H1 (cell line): ENCODE results near the gene PDE1C. TPM values are rescaled to one million over a fixed set of nuclear protein-coding genes. Genes with fewer than 3 reads are reported as not detected.

Experiments
- CTCF ChIA-PET: fragments of 300-600 bp; sonication (Branson Sonifier 250); formaldehyde crosslinking; loops from one replicate; lab custom pipeline; 2021; ENCODE audit not compliant: partially characterized antibody; lab: Charles Lee
- POLR2A ChIA-PET: fragments of 300-600 bp; sonication (Branson Sonifier 250); formaldehyde crosslinking; loops from one replicate; lab custom pipeline; 2021; ENCODE audit warnings: inconsistent platforms; ENCODE audit not compliant: partially characterized antibody; lab: Charles Lee
- DNase-seq, 2 experiments: peaks; one replicate each; pipeline versions ENCODE4 v3.0.0 to v3.0.0-alpha.2; 2010 to 2022; ENCODE audit warnings: low spot score in 2 of 2, low read depth in 1 of 2, mixed read lengths in 1 of 2
- FAIRE-seq: peaks from 2 replicates; lab custom pipeline; 2011; peaks lifted over from hg19 to GRCh38; lab: Jason Lieb, UNC
- H2AFZ ChIP-seq: 2 replicates; pipeline ENCODE4 v1.8.1; 2012; ENCODE audit warnings: low read length, inconsistent platforms
- H2AK5ac ChIP-seq: 2 replicates; pipeline ENCODE4 v1.6.1; 2013; ENCODE audit warnings: low read depth, low read length
- H2BK120ac ChIP-seq: replicated peaks from 2 replicates; pipeline ENCODE3; 2013; ENCODE audit warnings: low read depth, low read length, inconsistent platforms
- H2BK12ac ChIP-seq: 2 replicates; pipeline ENCODE4 v1.6.1; 2013; ENCODE audit warnings: low read depth, low read length
- H2BK15ac ChIP-seq: 2 replicates; pipeline ENCODE4 v1.6.1; 2013; ENCODE audit warnings: low read length
- H2BK20ac ChIP-seq: 2 replicates; pipeline ENCODE4 v1.6.1; 2013; ENCODE audit warnings: low read length
- H2BK5ac ChIP-seq: 2 replicates; pipeline ENCODE4 v1.6.1; 2013; ENCODE audit warnings: low read depth, low read length
- H3K14ac ChIP-seq: 2 replicates; pipeline ENCODE4 v1.6.1; 2013; ENCODE audit warnings: inconsistent platforms; ENCODE audit not compliant: insufficient read length
- H3K18ac ChIP-seq: 2 replicates; pipeline ENCODE4 v1.6.1; 2013; ENCODE audit warnings: low read length; ENCODE audit errors: extremely low read depth
- H3K23ac ChIP-seq: 2 replicates; pipeline ENCODE4 v1.6.1; 2013; ENCODE audit warnings: inconsistent platforms; ENCODE audit not compliant: insufficient read length
- H3K23me2 ChIP-seq: 2 replicates; pipeline ENCODE4 v1.6.1; 2013; ENCODE audit warnings: low read depth, low read length
- H3K27ac ChIP-seq: 2 replicates; pipeline ENCODE4 v1.6.1; 2011; ENCODE audit warnings: low read depth, low read length, inconsistent platforms
- H3K27me3 ChIP-seq, 4 experiments: replicated peaks in 1 of 4; 1 replicate in 1 of 4; 2 replicates in 3 of 4; pipeline versions ENCODE4 v1.6.1 to v1.8.1; 2011 to 2013; ENCODE audit warnings: low read length in 3 of 4, mild to moderate bottlenecking in 3 of 4, inconsistent platforms in 2 of 4, mixed read lengths in 2 of 4, moderate library complexity in 1 of 4; ENCODE audit not compliant: control insufficient read depth in 3 of 4, insufficient read depth in 3 of 4; ENCODE audit errors: extremely low read depth in 1 of 4
- H3K36me3 ChIP-seq, 4 experiments: 2 replicates each; pipeline versions ENCODE4 v1.6.1 to v1.8.1; 2011 to 2013; ENCODE audit warnings: mild to moderate bottlenecking in 4 of 4, low read length in 3 of 4, moderate library complexity in 2 of 4, control low read depth in 1 of 4, inconsistent platforms in 1 of 4; ENCODE audit not compliant: insufficient read depth in 4 of 4, control insufficient read depth in 2 of 4
- H3K4ac ChIP-seq: replicated peaks from 2 replicates; pipeline ENCODE3; 2013; ENCODE audit warnings: low read length, low read depth, mixed read lengths, inconsistent platforms; ENCODE audit not compliant: insufficient read length
- H3K4me1 ChIP-seq, 4 experiments: replicated peaks in 1 of 4; 1 replicate in 1 of 4; 2 replicates in 3 of 4; pipeline versions ENCODE4 v1.6.1 to v1.8.1; 2011 to 2013; ENCODE audit warnings: low read length in 3 of 4, inconsistent platforms in 2 of 4, mixed read lengths in 1 of 4; ENCODE audit not compliant: insufficient read depth in 4 of 4, control insufficient read depth in 3 of 4
- H3K4me2 ChIP-seq, 2 experiments: 2 replicates each; pipeline versions ENCODE4 v1.6.1 to v1.8.1; 2011 to 2013; ENCODE audit warnings: low read depth in 2 of 2, low read length in 2 of 2, control low read depth in 1 of 2, inconsistent platforms in 1 of 2, mild to moderate bottlenecking in 1 of 2; ENCODE audit not compliant: insufficient read depth in 1 of 2
- H3K4me3 ChIP-seq, 4 experiments: fragments of 200-600, 300-600 bp in 1 of 4; sonication (generic), shearing (Covaris generic), sonication (Bioruptor Twin) in 1 of 4; 2 replicates each; pipeline versions ENCODE4 v1.5.1 to v1.8.1; 2011 to 2016; ENCODE audit warnings: low read length in 4 of 4, low read depth in 3 of 4, control low read depth in 2 of 4, inconsistent platforms in 2 of 4, mild to moderate bottlenecking in 2 of 4, mixed read lengths in 1 of 4, moderate library complexity in 1 of 4; ENCODE audit not compliant: insufficient read depth in 2 of 4; ENCODE audit errors: extremely low read depth in 1 of 4
- H3K56ac ChIP-seq: replicated peaks from 2 replicates; pipeline ENCODE3; 2013; ENCODE audit warnings: low read depth, mild to moderate bottlenecking, mixed read lengths, low read length, inconsistent platforms; ENCODE audit not compliant: insufficient read length
- H3K79me1 ChIP-seq: 2 replicates; pipeline ENCODE4 v1.6.1; 2013; ENCODE audit warnings: low read depth, low read length, control low read depth
- H3K79me2 ChIP-seq, 2 experiments: 2 replicates each; pipeline versions ENCODE4 v1.6.1 to v1.8.1; 2012 to 2013; ENCODE audit warnings: low read length in 2 of 2, mild to moderate bottlenecking in 2 of 2, inconsistent platforms in 1 of 2; ENCODE audit not compliant: insufficient read depth in 2 of 2, control insufficient read depth in 1 of 2
- H3K9ac ChIP-seq, 4 experiments: replicated peaks in 1 of 4; 1 replicate in 1 of 4; 2 replicates in 3 of 4; pipeline versions ENCODE4 v1.6.1 to v1.8.1; 2011 to 2013; ENCODE audit warnings: low read depth in 3 of 4, low read length in 3 of 4, control low read depth in 2 of 4, mild to moderate bottlenecking in 2 of 4, moderate library complexity in 2 of 4, inconsistent platforms in 1 of 4; ENCODE audit errors: extremely low read depth in 1 of 4
- H3K9me3 ChIP-seq, 2 experiments: 2 replicates each; pipeline versions ENCODE4 v1.6.1 to v1.8.1; 2012 to 2013; ENCODE audit warnings: mild to moderate bottlenecking in 2 of 2, moderate library complexity in 2 of 2, control low read depth in 1 of 2, inconsistent platforms in 1 of 2, low read depth in 1 of 2, low read length in 1 of 2, mixed read lengths in 1 of 2; ENCODE audit not compliant: insufficient read depth in 2 of 2
- H4K20me1 ChIP-seq, 2 experiments: replicated peaks in 1 of 2; 2 replicates each; pipeline versions ENCODE3 to v1.8.1; 2011 to 2013; ENCODE audit warnings: inconsistent platforms in 2 of 2, low read length in 2 of 2, mild to moderate bottlenecking in 1 of 2; ENCODE audit not compliant: insufficient read depth in 2 of 2, control insufficient read depth in 1 of 2
- H4K5ac ChIP-seq: 2 replicates; pipeline ENCODE4 v1.6.1; 2013; ENCODE audit warnings: low read length, low read depth, mixed read lengths, inconsistent platforms; ENCODE audit not compliant: insufficient read length
- H4K8ac ChIP-seq: 2 replicates; pipeline ENCODE4 v1.8.0; 2013; ENCODE audit warnings: mild to moderate bottlenecking, moderate library complexity, low read length, inconsistent platforms; ENCODE audit not compliant: insufficient read depth; ENCODE audit errors: extremely low read depth
- H4K91ac ChIP-seq: replicated peaks from 2 replicates; pipeline ENCODE3; 2013; ENCODE audit warnings: low read length, mixed read lengths, inconsistent platforms; ENCODE audit not compliant: insufficient read length
- BACH1 ChIP-seq: IDR thresholded peaks from 2 replicates; pipeline ENCODE4 v1.6.1; 2012; ENCODE audit warnings: low read length, improper control_type of control experiment
- CREB1 ChIP-seq: IDR thresholded peaks from 2 replicates; pipeline ENCODE4 v1.6.1; 2012; ENCODE audit warnings: inconsistent platforms
- GABPA ChIP-seq: IDR thresholded peaks from 2 replicates; pipeline ENCODE4 v1.6.1; 2011; ENCODE audit warnings: mild to moderate bottlenecking, low read length, moderate library complexity, borderline replicate concordance; ENCODE audit not compliant: insufficient read depth
- JUND ChIP-seq: IDR thresholded peaks from 2 replicates; pipeline ENCODE4 v1.6.1; 2011; ENCODE audit warnings: mild to moderate bottlenecking, improper control_type of control experiment, low read length
- POU5F1 ChIP-seq: IDR thresholded peaks from 2 replicates; pipeline ENCODE4 v1.6.1; 2011; ENCODE audit warnings: low read depth, mild to moderate bottlenecking, low read length, moderate library complexity
- RXRA ChIP-seq: IDR thresholded peaks from 2 replicates; pipeline ENCODE4 v1.6.1; 2011; ENCODE audit warnings: low read depth, mild to moderate bottlenecking, low read length, moderate library complexity; ENCODE audit not compliant: insufficient read depth
- SAP30 ChIP-seq: fragments of 300-600 bp; sonication (generic); IDR thresholded peaks from 2 replicates; pipeline ENCODE4 v1.7.1; 2012; ENCODE audit warnings: low read length, moderate library complexity, mild to moderate bottlenecking, inconsistent platforms; ENCODE audit not compliant: insufficient read depth, insufficient replicate concordance
- SIX5 ChIP-seq: IDR thresholded peaks from 2 replicates; pipeline ENCODE4 v1.6.1; 2011; ENCODE audit warnings: mild to moderate bottlenecking, low read depth, low read length
- SUZ12 ChIP-seq: fragments of 200-600 bp; sonication (generic); IDR thresholded peaks from 2 replicates; pipeline ENCODE4 v1.6.1; 2012; ENCODE audit warnings: mild to moderate bottlenecking, inconsistent platforms, low read length, moderate library complexity, mixed read lengths
- TAF1 ChIP-seq: IDR thresholded peaks from 2 replicates; pipeline ENCODE4 v1.6.1; 2011; ENCODE audit warnings: mild to moderate bottlenecking, low read depth, low read length
- WGBS, 2 experiments: shearing (Covaris generic) in 1 of 2; methylation state at CpG; one replicate each; pipeline versions ENCODE4 v1.1.6 to v1.1.7; 2013 to 2015; ENCODE audit warnings: low lambda C conversion rate in 2 of 2, mixed read lengths in 2 of 2, inconsistent platforms in 1 of 2, low coverage in 1 of 2, missing lambda C conversion rate in 1 of 2; ENCODE audit not compliant: insufficient replicate concordance in 2 of 2, insufficient coverage in 1 of 2, insufficient read length in 1 of 2; ENCODE audit errors: extremely low coverage in 1 of 2, missing lambda C conversion rate in 1 of 2; 5-methylcytosine and 5-hydroxymethylcytosine counted together
- polyA plus RNA-seq, 7 experiments: library from polyadenylated mRNA; depleted of rRNA in 3 of 7; stranded (reverse) in 5 of 7; unstranded in 2 of 7; fragments of >200 nt in 5 of 7; fragments of 200-250 nt in 2 of 7; gene quantifications; 1 replicate in 5 of 7; 2 replicates in 1 of 7; 4 replicates in 1 of 7; pipeline versions ENCODE4 v1.2.1 to v1.2.3, GENCODE V29; 2011 to 2013; ENCODE audit warnings: missing spikeins in 2 of 7, mixed read lengths in 2 of 7
- total RNA-seq: library from RNA; stranded (reverse); fragmentation: NEBNext Ultra II Directional; extraction: Animal tissue kit (Norgen Biotek cat#: 25700); gene quantifications from 2 replicates; pipeline ENCODE4 v1.2.1, GENCODE V29; 2021
- TF ChIP-seq, protein P1 (sequence below): IDR thresholded peaks from 2 replicates; pipeline ENCODE4 v1.6.1; 2012; ENCODE audit warnings: low read length, inconsistent platforms
- TF ChIP-seq, protein P2 (sequence below): IDR thresholded peaks from 2 replicates; pipeline ENCODE4 v1.6.1; 2012; ENCODE audit warnings: inconsistent platforms

Gene PDE1C
- total and polyA plus RNA-seq, 2 of the 8 experiments (the other 6 are each of a cell fraction or from before 2014, with no cell fraction given) = 0.11 to 1.1 TPM

DNA sequence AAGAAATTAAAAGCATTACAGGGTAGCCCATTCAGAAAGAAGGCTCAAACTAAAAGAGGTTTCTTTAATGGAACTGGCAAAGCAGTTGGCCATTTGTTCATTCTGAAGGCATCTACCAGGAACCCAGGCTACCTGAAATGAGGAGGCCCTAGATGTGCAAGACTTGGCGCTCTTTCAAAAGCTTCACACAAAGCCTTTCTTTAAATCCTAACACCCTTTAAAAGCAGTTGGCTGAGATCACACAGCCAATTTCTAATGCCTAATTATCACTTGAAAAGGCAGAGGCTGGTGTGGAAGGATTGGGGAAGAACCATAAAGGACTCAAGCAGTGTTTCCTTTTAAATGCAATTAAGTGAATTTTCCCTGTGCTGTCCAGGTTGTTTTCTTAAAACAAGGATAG, 360.0 kb downstream of the PDE1C start:
- no peak overlapping the region for H3K18ac ChIP-seq
- no peak overlapping the region for H2BK5ac ChIP-seq
- no peaks in the 10 kb centered on the region for H3K79me2 ChIP-seq
- no peak overlapping the region for H3K4ac ChIP-seq
- ChIA-PET CTCF (interaction anchor here (0.6 to 1.7 kb wide), 4 partner anchors 10 to 20 kb away, joined by 3 to 8 read pairs (median 4); no protein-coding TSS in a partner anchor), POLR2A (no interaction called here)
- H2BK12ac ChIP-seq = no peak overlapping the region
- no peak overlapping the region for H3K56ac ChIP-seq
- no peak overlapping the region for H4K5ac ChIP-seq
- no peak overlapping the region for H2AFZ ChIP-seq
- H3K4me3 ChIP-seq = peak overlapping the region in 1 of 4 experiments; percentile 27; a peak in 1 of 8 replicates
- H2AK5ac ChIP-seq = no peak overlapping the region
- H3K79me1 ChIP-seq = no peaks in the 10 kb centered on the region
- H3K23ac ChIP-seq = no peak overlapping the region
- H3K36me3 ChIP-seq = no peaks in the 10 kb centered on the region; a peak in 1 of 8 replicates
- 5% methylated on average over 1 of the region's 1 CpG; no CpG with 5 or more reads in 1 of the 2 experiments for WGBS, 2 experiments
- peaks cover 0 to 12% (median 3%) of the 10 kb centered on the region in 4 experiments; a peak in 2 of 7 replicates for H3K4me1 ChIP-seq
- no peak overlapping the region for H3K27ac ChIP-seq
- no peaks in the 10 kb centered on the region for H3K23me2 ChIP-seq
- peak overlapping the region; percentile 37 to 51; a peak in 3 of 4 replicates for H3K4me2 ChIP-seq
- peaks cover 0 to 24% (median 4%) of the 10 kb centered on the region in 4 experiments; a peak in 5 of 7 replicates for H3K27me3 ChIP-seq
- H2BK120ac ChIP-seq = no peak overlapping the region
- H2BK20ac ChIP-seq = no peak overlapping the region
- H3K9ac ChIP-seq = no peak overlapping the region
- no peak overlapping the region for H3K14ac ChIP-seq
- H2BK15ac ChIP-seq = no peak overlapping the region
- peak; percentile 27 to 46 for DNase-seq
- no peak overlapping the region for H4K91ac ChIP-seq
- peak; percentile 98 for FAIRE-seq
- no peaks in the 10 kb centered on the region for H4K20me1 ChIP-seq
- peaks cover 17 to 21% of the 10 kb centered on the region in 2 experiments; a peak in 3 of 4 replicates for H3K9me3 ChIP-seq
- H4K8ac ChIP-seq = no peak overlapping the region
- TF ChIP-seq CREB1 (no peak), SIX5 (no peak), TAF1 (no peak), POU5F1 (peak; percentile 86; the same call in 1 of the 2 replicates), SAP30 (no peak), GABPA (no peak), RXRA (no peak), BACH1 (no peak), JUND (no peak), SUZ12 (no peak)
- TF ChIP-seq, protein P1, sequence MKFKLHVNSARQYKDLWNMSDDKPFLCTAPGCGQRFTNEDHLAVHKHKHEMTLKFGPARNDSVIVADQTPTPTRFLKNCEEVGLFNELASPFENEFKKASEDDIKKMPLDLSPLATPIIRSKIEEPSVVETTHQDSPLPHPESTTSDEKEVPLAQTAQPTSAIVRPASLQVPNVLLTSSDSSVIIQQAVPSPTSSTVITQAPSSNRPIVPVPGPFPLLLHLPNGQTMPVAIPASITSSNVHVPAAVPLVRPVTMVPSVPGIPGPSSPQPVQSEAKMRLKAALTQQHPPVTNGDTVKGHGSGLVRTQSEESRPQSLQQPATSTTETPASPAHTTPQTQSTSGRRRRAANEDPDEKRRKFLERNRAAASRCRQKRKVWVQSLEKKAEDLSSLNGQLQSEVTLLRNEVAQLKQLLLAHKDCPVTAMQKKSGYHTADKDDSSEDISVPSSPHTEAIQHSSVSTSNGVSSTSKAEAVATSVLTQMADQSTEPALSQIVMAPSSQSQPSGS = 0 out of 2 replicates have a peak, but pooled peaks have one; percentile 54
- TF ChIP-seq, protein P2, sequence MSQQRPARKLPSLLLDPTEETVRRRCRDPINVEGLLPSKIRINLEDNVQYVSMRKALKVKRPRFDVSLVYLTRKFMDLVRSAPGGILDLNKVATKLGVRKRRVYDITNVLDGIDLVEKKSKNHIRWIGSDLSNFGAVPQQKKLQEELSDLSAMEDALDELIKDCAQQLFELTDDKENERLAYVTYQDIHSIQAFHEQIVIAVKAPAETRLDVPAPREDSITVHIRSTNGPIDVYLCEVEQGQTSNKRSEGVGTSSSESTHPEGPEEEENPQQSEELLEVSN = no peak
